Esophagus squamous epithelium (tissue), 4 donors: Measurements from ENCODE around the gene SDHB.

Experiments used
- CTCF ChIP-seq, 6 experiments: fragments of 450-650 bp in 4 of 6; fragments of 200-600 bp in 2 of 6; sonication (generic) in 2 of 6; IDR thresholded peaks; one replicate each; pipeline ENCODE4 v1.5.1; 2016 to 2019; ENCODE audit warnings: antibody characterized with exemption in 6 of 6, mild to moderate bottlenecking in 4 of 6, moderate library complexity in 4 of 6
- POLR2A ChIP-seq, 4 donors: fragments of 450-650 bp; IDR thresholded peaks; one replicate each; pipeline ENCODE4 v1.6.1; 2017; ENCODE audit warnings: antibody characterized with exemption in 4 of 4, mild to moderate bottlenecking in 4 of 4, moderate library complexity in 3 of 4

GRCh38 chr1:16973215-16973614 is 80.6 kb downstream of the SDHB start:
- TF ChIP-seq CTCF (IDR thresholded peaks at IDR 0.05) (no peak), POLR2A (IDR thresholded peaks at IDR 0.05) (no peak)
